Measurements from ENCODE around the gene LIN52. TPM values are rescaled to one million over a fixed set of nuclear protein-coding genes. Genes with fewer than 3 reads are reported as not detected.

The LIN52 gene
- total RNA-seq, 1 experiment from 2014 or later: 11.0 TPM

DNA sequence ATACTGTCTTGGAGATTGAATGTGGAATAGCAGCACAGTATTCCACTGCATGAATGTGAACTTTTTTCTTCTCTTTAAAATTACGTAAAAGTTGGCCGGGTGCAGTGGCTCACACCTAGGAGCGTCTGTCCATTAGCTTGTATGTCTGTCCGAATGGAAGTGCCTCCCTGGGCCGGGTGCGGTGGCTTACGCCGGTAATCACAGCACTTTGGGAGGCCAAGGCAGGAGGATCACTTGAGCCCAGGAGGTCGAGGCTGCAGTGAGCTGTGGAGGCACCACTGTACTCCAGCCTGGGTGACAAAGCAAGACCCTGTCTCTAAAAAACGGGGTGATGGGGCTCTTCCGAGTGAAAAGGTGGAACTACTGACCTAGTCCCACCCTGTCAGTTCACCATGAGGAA, 131.9 kb downstream of the LIN52 start:
- H3K4me3 Mint-ChIP-seq: no peak overlapping the region
- Histone ChIP-seq H3K14ac (ENCODE audit: insufficient read depth, low read length) (no peak overlapping the region), H3K18ac (ENCODE audit: insufficient read length, low read depth, low read length) (no peak overlapping the region), H3K4ac (ENCODE audit: low read depth, low read length) (no peak overlapping the region), H4K5ac (ENCODE audit: insufficient read length, low read depth, low read length) (no peak overlapping the region), H3K9me3 (ENCODE audit: control insufficient read depth, low read depth, low read length) (no peaks in the 10 kb centered on the region), H4K8ac (replicated peaks; ENCODE audit: insufficient read length, low read depth, low read length) (no peak overlapping the region), H2BK20ac (ENCODE audit: low read depth, low read length, poor library complexity, severe bottlenecking) (no peak overlapping the region), H2BK120ac (ENCODE audit: low read depth, low read length, poor library complexity, severe bottlenecking) (no peak overlapping the region), H3T11ph (ENCODE audit: low read length) (no peak overlapping the region), H2AK5ac (ENCODE audit: insufficient read length, low read length) (no peak overlapping the region), H3K4me2 (ENCODE audit: insufficient read depth, insufficient read length, low read length) (no peak overlapping the region), H2BK15ac (ENCODE audit: low read depth, low read length) (no peak overlapping the region), H3K4me1 (ENCODE audit: insufficient read depth, low read length) (no peaks in the 10 kb centered on the region; the same call in 1 of the 2 replicates), H3K23me2 (ENCODE audit: insufficient read length, low read depth, low read length, poor library complexity, severe bottlenecking) (no peaks in the 10 kb centered on the region), H4K91ac (ENCODE audit: insufficient read length, low read depth, low read length) (no peak overlapping the region), H3K9ac (ENCODE audit: extremely low read depth, insufficient read length, low read length) (no peak overlapping the region), H2BK12ac (ENCODE audit: insufficient read length, low read depth, low read length) (no peak overlapping the region), H2AFZ (ENCODE audit: low read length) (no peak overlapping the region), H3K56ac (ENCODE audit: insufficient read length, low read depth, low read length) (no peak overlapping the region), H3K27ac (ENCODE audit: insufficient read length, low read depth, low read length) (no peak overlapping the region), H4K20me1 (ENCODE audit: control insufficient read depth, insufficient read depth, insufficient read length) (no peaks in the 10 kb centered on the region), H3K27me3 (ENCODE audit: insufficient read depth, low read length) (no peaks in the 10 kb centered on the region; the same call in 1 of the 2 replicates), H3K79me1 (ENCODE audit: insufficient read depth, low read depth, low read length, poor library complexity, severe bottlenecking) (no peaks in the 10 kb centered on the region), H2BK5ac (ENCODE audit: insufficient read length, low read length) (no peak overlapping the region), H3K23ac (ENCODE audit: insufficient read length, low read depth, low read length) (no peak overlapping the region), H3K79me2 (ENCODE audit: insufficient read depth, low read length) (no peaks in the 10 kb centered on the region)
- H3K27ac Mint-ChIP-seq: no peak overlapping the region
- WGBS (ENCODE audit: extremely low coverage, insufficient read length, low lambda C conversion rate): no CpG with 5 or more reads among the region's 11 CpGs
- H3K27me3 Mint-ChIP-seq (ENCODE audit: low read depth): peaks cover 59% of the 10 kb centered on the region
- TF ChIP-seq, protein P1, sequence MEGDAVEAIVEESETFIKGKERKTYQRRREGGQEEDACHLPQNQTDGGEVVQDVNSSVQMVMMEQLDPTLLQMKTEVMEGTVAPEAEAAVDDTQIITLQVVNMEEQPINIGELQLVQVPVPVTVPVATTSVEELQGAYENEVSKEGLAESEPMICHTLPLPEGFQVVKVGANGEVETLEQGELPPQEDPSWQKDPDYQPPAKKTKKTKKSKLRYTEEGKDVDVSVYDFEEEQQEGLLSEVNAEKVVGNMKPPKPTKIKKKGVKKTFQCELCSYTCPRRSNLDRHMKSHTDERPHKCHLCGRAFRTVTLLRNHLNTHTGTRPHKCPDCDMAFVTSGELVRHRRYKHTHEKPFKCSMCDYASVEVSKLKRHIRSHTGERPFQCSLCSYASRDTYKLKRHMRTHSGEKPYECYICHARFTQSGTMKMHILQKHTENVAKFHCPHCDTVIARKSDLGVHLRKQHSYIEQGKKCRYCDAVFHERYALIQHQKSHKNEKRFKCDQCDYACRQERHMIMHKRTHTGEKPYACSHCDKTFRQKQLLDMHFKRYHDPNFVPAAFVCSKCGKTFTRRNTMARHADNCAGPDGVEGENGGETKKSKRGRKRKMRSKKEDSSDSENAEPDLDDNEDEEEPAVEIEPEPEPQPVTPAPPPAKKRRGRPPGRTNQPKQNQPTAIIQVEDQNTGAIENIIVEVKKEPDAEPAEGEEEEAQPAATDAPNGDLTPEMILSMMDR (conservative IDR thresholded peaks at IDR 0.05): no peak
- no peak for DNase-seq
- H3K36me3 Mint-ChIP-seq (ENCODE audit: insufficient read depth in 1 of 3, low read depth in 3 of 3): no peaks in the 10 kb centered on the region
- H3K9me3 Mint-ChIP-seq: no peaks in the 10 kb centered on the region
- peaks cover 5 to 10% of the 10 kb centered on the region in 2 experiments; a peak in 3 of 4 replicates for H3K4me1 Mint-ChIP-seq

Measured in H9 (cell line).